Keratinocyte (primary cell): ENCODE data around the gene ARSB.

Experiments used
- EZH2 ChIP-seq: IDR thresholded peaks from one replicate; pipeline ENCODE4 v1.6.1; 2012; ENCODE audit warnings: inconsistent platforms, mild to moderate bottlenecking, low read length, moderate library complexity
- TF ChIP-seq, protein P1 (sequence below), 3 experiments: IDR thresholded peaks in 1 of 3; conservative IDR thresholded peaks in 1 of 3; optimal IDR thresholded peaks in 1 of 3; 2 replicates in 2 of 3; 3 replicates in 1 of 3; pipeline versions ENCODE3 to v1.5.1; 2011; ENCODE audit warnings: low read length in 3 of 3, mild to moderate bottlenecking in 3 of 3, moderate library complexity in 2 of 3, control low read depth in 1 of 3, inconsistent platforms in 1 of 3; ENCODE audit not compliant: insufficient read depth in 2 of 3; ENCODE audit errors: extremely low read depth in 1 of 3

DNA sequence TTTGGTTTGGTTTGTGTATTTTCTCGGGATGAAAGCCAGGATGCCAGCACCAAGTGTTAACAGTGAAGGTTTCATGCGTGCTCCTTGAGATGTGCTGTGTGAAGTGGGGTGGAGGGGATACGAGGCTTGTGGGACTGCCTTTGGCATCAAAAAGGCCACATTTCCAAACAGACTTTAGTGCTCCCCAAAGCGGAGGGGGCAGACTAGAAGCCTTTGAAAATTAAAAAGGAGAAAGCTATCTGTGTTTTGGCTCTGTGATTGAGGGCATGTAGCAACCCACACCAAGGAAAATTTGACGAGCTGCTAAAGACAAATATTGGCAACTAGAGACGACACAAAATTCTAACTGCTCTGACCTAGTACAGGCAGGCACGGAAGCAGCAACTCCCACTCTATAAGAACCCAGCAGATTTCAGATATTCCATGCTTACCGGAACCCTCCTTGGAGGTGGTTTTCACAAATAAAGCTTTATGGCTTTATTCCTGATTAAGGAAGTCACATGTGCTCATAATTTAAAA, 154.5 kb downstream of the ARSB start:
- TF ChIP-seq, protein P1, sequence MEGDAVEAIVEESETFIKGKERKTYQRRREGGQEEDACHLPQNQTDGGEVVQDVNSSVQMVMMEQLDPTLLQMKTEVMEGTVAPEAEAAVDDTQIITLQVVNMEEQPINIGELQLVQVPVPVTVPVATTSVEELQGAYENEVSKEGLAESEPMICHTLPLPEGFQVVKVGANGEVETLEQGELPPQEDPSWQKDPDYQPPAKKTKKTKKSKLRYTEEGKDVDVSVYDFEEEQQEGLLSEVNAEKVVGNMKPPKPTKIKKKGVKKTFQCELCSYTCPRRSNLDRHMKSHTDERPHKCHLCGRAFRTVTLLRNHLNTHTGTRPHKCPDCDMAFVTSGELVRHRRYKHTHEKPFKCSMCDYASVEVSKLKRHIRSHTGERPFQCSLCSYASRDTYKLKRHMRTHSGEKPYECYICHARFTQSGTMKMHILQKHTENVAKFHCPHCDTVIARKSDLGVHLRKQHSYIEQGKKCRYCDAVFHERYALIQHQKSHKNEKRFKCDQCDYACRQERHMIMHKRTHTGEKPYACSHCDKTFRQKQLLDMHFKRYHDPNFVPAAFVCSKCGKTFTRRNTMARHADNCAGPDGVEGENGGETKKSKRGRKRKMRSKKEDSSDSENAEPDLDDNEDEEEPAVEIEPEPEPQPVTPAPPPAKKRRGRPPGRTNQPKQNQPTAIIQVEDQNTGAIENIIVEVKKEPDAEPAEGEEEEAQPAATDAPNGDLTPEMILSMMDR (optimal IDR thresholded peaks at IDR 0.05 in 1 of 3, IDR thresholded peaks at IDR 0.05 in 1 of 3, conservative IDR thresholded peaks at IDR 0.05 in 1 of 3; ENCODE audit: extremely low read depth in 1 of 3, insufficient read depth in 2 of 3, low read length in 3 of 3), result no peak
- TF ChIP-seq EZH2, result no peak
